H1 (cell line): ENCODE results near the gene R3HDM4. TPM values are rescaled to one million over a fixed set of nuclear protein-coding genes. Genes with fewer than 3 reads are reported as not detected.

Experiments
- CTCF ChIA-PET: fragments of 300-600 bp; sonication (Branson Sonifier 250); formaldehyde crosslinking; loops from one replicate; lab custom pipeline; 2021; ENCODE audit not compliant: partially characterized antibody; lab: Charles Lee
- POLR2A ChIA-PET: fragments of 300-600 bp; sonication (Branson Sonifier 250); formaldehyde crosslinking; loops from one replicate; lab custom pipeline; 2021; ENCODE audit warnings: inconsistent platforms; ENCODE audit not compliant: partially characterized antibody; lab: Charles Lee
- DNase-seq, 2 experiments: peaks; one replicate each; pipeline versions ENCODE4 v3.0.0 to v3.0.0-alpha.2; 2010 to 2022; ENCODE audit warnings: low spot score in 2 of 2, low read depth in 1 of 2, mixed read lengths in 1 of 2
- FAIRE-seq: peaks from 2 replicates; lab custom pipeline; 2011; peaks lifted over from hg19 to GRCh38; lab: Jason Lieb, UNC
- H2AFZ ChIP-seq: 2 replicates; pipeline ENCODE4 v1.8.1; 2012; ENCODE audit warnings: low read length, inconsistent platforms
- H2AK5ac ChIP-seq: 2 replicates; pipeline ENCODE4 v1.6.1; 2013; ENCODE audit warnings: low read depth, low read length
- H2BK120ac ChIP-seq: replicated peaks from 2 replicates; pipeline ENCODE3; 2013; ENCODE audit warnings: low read depth, low read length, inconsistent platforms
- H2BK12ac ChIP-seq: 2 replicates; pipeline ENCODE4 v1.6.1; 2013; ENCODE audit warnings: low read depth, low read length
- H2BK15ac ChIP-seq: 2 replicates; pipeline ENCODE4 v1.6.1; 2013; ENCODE audit warnings: low read length
- H2BK20ac ChIP-seq: 2 replicates; pipeline ENCODE4 v1.6.1; 2013; ENCODE audit warnings: low read length
- H2BK5ac ChIP-seq: 2 replicates; pipeline ENCODE4 v1.6.1; 2013; ENCODE audit warnings: low read depth, low read length
- H3K14ac ChIP-seq: 2 replicates; pipeline ENCODE4 v1.6.1; 2013; ENCODE audit warnings: inconsistent platforms; ENCODE audit not compliant: insufficient read length
- H3K18ac ChIP-seq: 2 replicates; pipeline ENCODE4 v1.6.1; 2013; ENCODE audit warnings: low read length; ENCODE audit errors: extremely low read depth
- H3K23ac ChIP-seq: 2 replicates; pipeline ENCODE4 v1.6.1; 2013; ENCODE audit warnings: inconsistent platforms; ENCODE audit not compliant: insufficient read length
- H3K23me2 ChIP-seq: 2 replicates; pipeline ENCODE4 v1.6.1; 2013; ENCODE audit warnings: low read depth, low read length
- H3K27ac ChIP-seq: 2 replicates; pipeline ENCODE4 v1.6.1; 2011; ENCODE audit warnings: low read depth, low read length, inconsistent platforms
- H3K27me3 ChIP-seq, 4 experiments: replicated peaks in 1 of 4; 1 replicate in 1 of 4; 2 replicates in 3 of 4; pipeline versions ENCODE4 v1.6.1 to v1.8.1; 2011 to 2013; ENCODE audit warnings: low read length in 3 of 4, mild to moderate bottlenecking in 3 of 4, inconsistent platforms in 2 of 4, mixed read lengths in 2 of 4, moderate library complexity in 1 of 4; ENCODE audit not compliant: control insufficient read depth in 3 of 4, insufficient read depth in 3 of 4; ENCODE audit errors: extremely low read depth in 1 of 4
- H3K36me3 ChIP-seq, 4 experiments: 2 replicates each; pipeline versions ENCODE4 v1.6.1 to v1.8.1; 2011 to 2013; ENCODE audit warnings: mild to moderate bottlenecking in 4 of 4, low read length in 3 of 4, moderate library complexity in 2 of 4, control low read depth in 1 of 4, inconsistent platforms in 1 of 4; ENCODE audit not compliant: insufficient read depth in 4 of 4, control insufficient read depth in 2 of 4
- H3K4ac ChIP-seq: replicated peaks from 2 replicates; pipeline ENCODE3; 2013; ENCODE audit warnings: low read length, low read depth, mixed read lengths, inconsistent platforms; ENCODE audit not compliant: insufficient read length
- H3K4me1 ChIP-seq, 4 experiments: replicated peaks in 1 of 4; 1 replicate in 1 of 4; 2 replicates in 3 of 4; pipeline versions ENCODE4 v1.6.1 to v1.8.1; 2011 to 2013; ENCODE audit warnings: low read length in 3 of 4, inconsistent platforms in 2 of 4, mixed read lengths in 1 of 4; ENCODE audit not compliant: insufficient read depth in 4 of 4, control insufficient read depth in 3 of 4
- H3K4me2 ChIP-seq, 2 experiments: 2 replicates each; pipeline versions ENCODE4 v1.6.1 to v1.8.1; 2011 to 2013; ENCODE audit warnings: low read depth in 2 of 2, low read length in 2 of 2, control low read depth in 1 of 2, inconsistent platforms in 1 of 2, mild to moderate bottlenecking in 1 of 2; ENCODE audit not compliant: insufficient read depth in 1 of 2
- H3K4me3 ChIP-seq, 4 experiments: fragments of 200-600, 300-600 bp in 1 of 4; sonication (generic), shearing (Covaris generic), sonication (Bioruptor Twin) in 1 of 4; 2 replicates each; pipeline versions ENCODE4 v1.5.1 to v1.8.1; 2011 to 2016; ENCODE audit warnings: low read length in 4 of 4, low read depth in 3 of 4, control low read depth in 2 of 4, inconsistent platforms in 2 of 4, mild to moderate bottlenecking in 2 of 4, mixed read lengths in 1 of 4, moderate library complexity in 1 of 4; ENCODE audit not compliant: insufficient read depth in 2 of 4; ENCODE audit errors: extremely low read depth in 1 of 4
- H3K56ac ChIP-seq: replicated peaks from 2 replicates; pipeline ENCODE3; 2013; ENCODE audit warnings: low read depth, mild to moderate bottlenecking, mixed read lengths, low read length, inconsistent platforms; ENCODE audit not compliant: insufficient read length
- H3K79me1 ChIP-seq: 2 replicates; pipeline ENCODE4 v1.6.1; 2013; ENCODE audit warnings: low read depth, low read length, control low read depth
- H3K79me2 ChIP-seq, 2 experiments: 2 replicates each; pipeline versions ENCODE4 v1.6.1 to v1.8.1; 2012 to 2013; ENCODE audit warnings: low read length in 2 of 2, mild to moderate bottlenecking in 2 of 2, inconsistent platforms in 1 of 2; ENCODE audit not compliant: insufficient read depth in 2 of 2, control insufficient read depth in 1 of 2
- H3K9ac ChIP-seq, 4 experiments: replicated peaks in 1 of 4; 1 replicate in 1 of 4; 2 replicates in 3 of 4; pipeline versions ENCODE4 v1.6.1 to v1.8.1; 2011 to 2013; ENCODE audit warnings: low read depth in 3 of 4, low read length in 3 of 4, control low read depth in 2 of 4, mild to moderate bottlenecking in 2 of 4, moderate library complexity in 2 of 4, inconsistent platforms in 1 of 4; ENCODE audit errors: extremely low read depth in 1 of 4
- H3K9me3 ChIP-seq, 2 experiments: 2 replicates each; pipeline versions ENCODE4 v1.6.1 to v1.8.1; 2012 to 2013; ENCODE audit warnings: mild to moderate bottlenecking in 2 of 2, moderate library complexity in 2 of 2, control low read depth in 1 of 2, inconsistent platforms in 1 of 2, low read depth in 1 of 2, low read length in 1 of 2, mixed read lengths in 1 of 2; ENCODE audit not compliant: insufficient read depth in 2 of 2
- H4K20me1 ChIP-seq, 2 experiments: replicated peaks in 1 of 2; 2 replicates each; pipeline versions ENCODE3 to v1.8.1; 2011 to 2013; ENCODE audit warnings: inconsistent platforms in 2 of 2, low read length in 2 of 2, mild to moderate bottlenecking in 1 of 2; ENCODE audit not compliant: insufficient read depth in 2 of 2, control insufficient read depth in 1 of 2
- H4K5ac ChIP-seq: 2 replicates; pipeline ENCODE4 v1.6.1; 2013; ENCODE audit warnings: low read length, low read depth, mixed read lengths, inconsistent platforms; ENCODE audit not compliant: insufficient read length
- H4K8ac ChIP-seq: 2 replicates; pipeline ENCODE4 v1.8.0; 2013; ENCODE audit warnings: mild to moderate bottlenecking, moderate library complexity, low read length, inconsistent platforms; ENCODE audit not compliant: insufficient read depth; ENCODE audit errors: extremely low read depth
- H4K91ac ChIP-seq: replicated peaks from 2 replicates; pipeline ENCODE3; 2013; ENCODE audit warnings: low read length, mixed read lengths, inconsistent platforms; ENCODE audit not compliant: insufficient read length
- CBX5 ChIP-seq: fragments of 300-800, 300-1000 bp; sonication (generic); IDR thresholded peaks from 2 replicates; pipeline ENCODE4 v1.7.1; 2016; ENCODE audit warnings: antibody characterized with exemption, low read length, low read depth
- CHD1 ChIP-seq: IDR thresholded peaks from 2 replicates; pipeline ENCODE4 v1.6.1; 2012; ENCODE audit warnings: low read depth, low read length, improper control_type of control experiment
- CHD2 ChIP-seq: IDR thresholded peaks from 2 replicates; pipeline ENCODE4 v1.6.1; 2012; ENCODE audit warnings: low read length, improper control_type of control experiment
- CREB1 ChIP-seq: IDR thresholded peaks from 2 replicates; pipeline ENCODE4 v1.6.1; 2012; ENCODE audit warnings: inconsistent platforms
- EZH2 ChIP-seq: fragments of 200-600 bp; sonication (generic); IDR thresholded peaks from 2 replicates; pipeline ENCODE4 v1.7.1; 2012; ENCODE audit warnings: low read depth, mild to moderate bottlenecking, moderate library complexity, low read length, inconsistent platforms; ENCODE audit not compliant: severe bottlenecking
- GTF2F1 ChIP-seq: IDR thresholded peaks from 2 replicates; pipeline ENCODE4 v1.6.1; 2012; ENCODE audit warnings: low read depth, low read length, improper control_type of control experiment, borderline replicate concordance
- MAX ChIP-seq: IDR thresholded peaks from 2 replicates; pipeline ENCODE4 v1.6.1; 2012; ENCODE audit warnings: inconsistent platforms
- POLR2AphosphoS5 ChIP-seq: IDR thresholded peaks from 2 replicates; pipeline ENCODE4 v1.6.1; 2011; ENCODE audit warnings: low read depth, low read length
- RAD21 ChIP-seq, 2 experiments: IDR thresholded peaks in 1 of 2; conservative IDR thresholded peaks in 1 of 2; 2 replicates each; pipeline ENCODE4 v1.6.1; 2011; ENCODE audit warnings: low read depth in 2 of 2, low read length in 2 of 2, improper control_type of control experiment in 1 of 2, inconsistent platforms in 1 of 2, mild to moderate bottlenecking in 1 of 2, moderate library complexity in 1 of 2
- SUZ12 ChIP-seq: fragments of 200-600 bp; sonication (generic); IDR thresholded peaks from 2 replicates; pipeline ENCODE4 v1.6.1; 2012; ENCODE audit warnings: mild to moderate bottlenecking, inconsistent platforms, low read length, moderate library complexity, mixed read lengths
- TAF1 ChIP-seq: IDR thresholded peaks from 2 replicates; pipeline ENCODE4 v1.6.1; 2011; ENCODE audit warnings: mild to moderate bottlenecking, low read depth, low read length
- YY1 ChIP-seq: IDR thresholded peaks from 2 replicates; pipeline ENCODE4 v1.6.1; 2011; ENCODE audit warnings: low read depth, mild to moderate bottlenecking, low read length
- WGBS, 2 experiments: shearing (Covaris generic) in 1 of 2; methylation state at CpG; one replicate each; pipeline versions ENCODE4 v1.1.6 to v1.1.7; 2013 to 2015; ENCODE audit warnings: low lambda C conversion rate in 2 of 2, mixed read lengths in 2 of 2, inconsistent platforms in 1 of 2, low coverage in 1 of 2, missing lambda C conversion rate in 1 of 2; ENCODE audit not compliant: insufficient replicate concordance in 2 of 2, insufficient coverage in 1 of 2, insufficient read length in 1 of 2; ENCODE audit errors: extremely low coverage in 1 of 2, missing lambda C conversion rate in 1 of 2; 5-methylcytosine and 5-hydroxymethylcytosine counted together
- polyA plus RNA-seq, 7 experiments: library from polyadenylated mRNA; depleted of rRNA in 3 of 7; stranded (reverse) in 5 of 7; unstranded in 2 of 7; fragments of >200 nt in 5 of 7; fragments of 200-250 nt in 2 of 7; gene quantifications; 1 replicate in 5 of 7; 2 replicates in 1 of 7; 4 replicates in 1 of 7; pipeline versions ENCODE4 v1.2.1 to v1.2.3, GENCODE V29; 2011 to 2013; ENCODE audit warnings: missing spikeins in 2 of 7, mixed read lengths in 2 of 7
- total RNA-seq: library from RNA; stranded (reverse); fragmentation: NEBNext Ultra II Directional; extraction: Animal tissue kit (Norgen Biotek cat#: 25700); gene quantifications from 2 replicates; pipeline ENCODE4 v1.2.1, GENCODE V29; 2021

Gene R3HDM4
- total and polyA plus RNA-seq, 2 of the 8 experiments (the other 6 are each of a cell fraction or from before 2014, with no cell fraction given) = 76.8 to 102 TPM

GRCh38 chr19:938233-938923 lies 25.4 kb upstream of the R3HDM4 start:
- H3K27me3 ChIP-seq = no peaks in the 10 kb centered on the region
- H4K8ac ChIP-seq = no peak overlapping the region
- no peaks in the 10 kb centered on the region for H3K9me3 ChIP-seq
- FAIRE-seq (no peak), DNase-seq (no peak)
- 78% methylated on average over 21 of the region's 23 CpGs; no CpG with 5 or more reads in 1 of the 2 experiments for WGBS, 2 experiments
- H2BK5ac ChIP-seq = 0 out of 2 replicates have a peak overlapping the region, but pooled peaks have one; percentile 30
- H4K5ac ChIP-seq = no peak overlapping the region
- no peak overlapping the region for H3K4me2 ChIP-seq
- no peak overlapping the region for H3K23ac ChIP-seq
- H3K23me2 ChIP-seq = no peaks in the 10 kb centered on the region
- H3K56ac ChIP-seq = no peak overlapping the region
- peaks cover 5 to 70% of the 10 kb centered on the region in 2 experiments for H3K79me2 ChIP-seq
- H3K4ac ChIP-seq = no peak overlapping the region
- H3K18ac ChIP-seq = no peak overlapping the region
- no peak overlapping the region; the same call in 1 of the 2 replicates for H2AK5ac ChIP-seq
- peaks cover 14% of the 10 kb centered on the region for H3K79me1 ChIP-seq
- no peak overlapping the region for H2BK15ac ChIP-seq
- peaks cover 3 to 13% (median 5%) of the 10 kb centered on the region in 4 experiments; a peak in 7 of 8 replicates for H3K36me3 ChIP-seq
- no peak overlapping the region for H2BK20ac ChIP-seq
- CTCF ChIA-PET = interaction anchor here (0.6 to 2.5 kb wide), 8 partner anchors 15 to 57 kb away, joined by 3 to 15 read pairs (median 4); no protein-coding TSS in a partner anchor
- H4K91ac ChIP-seq = no peak overlapping the region
- peaks cover 7 to 36% of the 10 kb centered on the region in 2 experiments for H4K20me1 ChIP-seq
- H3K9ac ChIP-seq = no peak overlapping the region
- no peak overlapping the region for H3K27ac ChIP-seq
- H3K4me3 ChIP-seq = no peak overlapping the region
- no peak overlapping the region for H2BK12ac ChIP-seq
- POLR2A ChIA-PET = interaction anchor here (0.6 to 2.9 kb wide), 8 partner anchors 14 to 81 kb away, joined by 3 to 8 read pairs (median 4); partner anchors contain the start of genes MED16 and WDR18
- H3K4me1 ChIP-seq = peaks cover 0 to 4% (median under 1%) of the 10 kb centered on the region in 4 experiments; a peak in 2 of 7 replicates
- H2AFZ ChIP-seq = no peak overlapping the region
- H2BK120ac ChIP-seq = no peak overlapping the region
- H3K14ac ChIP-seq = no peak overlapping the region
- TF ChIP-seq YY1 = no peak
- no peak for TF ChIP-seq SUZ12
- no peak for TF ChIP-seq MAX
- no peak for TF ChIP-seq TAF1
- no peak for TF ChIP-seq GTF2F1
- TF ChIP-seq RAD21 (IDR thresholded peaks at IDR 0.05 in 1 of 2, conservative IDR thresholded peaks at IDR 0.05 in 1 of 2; ENCODE audit: low read depth in 2 of 2, low read length in 2 of 2) = no peak
- no peak for TF ChIP-seq POLR2AphosphoS5
- no peak for TF ChIP-seq CHD2
- TF ChIP-seq CHD1 = no peak
- no peak for TF ChIP-seq CBX5
- TF ChIP-seq EZH2 = no peak
- no peak for TF ChIP-seq CREB1
